Measurements from ENCODE around the gene BCL6.

Gene BCL6

GRCh38 chr3:187679638-187680396, 65.5 kb downstream of the BCL6 start:
- no peak overlapping the region for H3K4me3 ChIP-seq (IDR thresholded peaks at IDR 0.05; ENCODE audit: insufficient read depth, low read depth, low read length)
- no peak overlapping the region for H3K27ac ChIP-seq
- H3K79me2 ChIP-seq (ENCODE audit: insufficient read depth, low read depth): no peaks in the 10 kb centered on the region
- no peaks in the 10 kb centered on the region for H4K20me1 ChIP-seq (ENCODE audit: insufficient read depth)
- H3K36me3 ChIP-seq (ENCODE audit: insufficient read depth): no peaks in the 10 kb centered on the region
- TF ChIP-seq, protein P1, sequence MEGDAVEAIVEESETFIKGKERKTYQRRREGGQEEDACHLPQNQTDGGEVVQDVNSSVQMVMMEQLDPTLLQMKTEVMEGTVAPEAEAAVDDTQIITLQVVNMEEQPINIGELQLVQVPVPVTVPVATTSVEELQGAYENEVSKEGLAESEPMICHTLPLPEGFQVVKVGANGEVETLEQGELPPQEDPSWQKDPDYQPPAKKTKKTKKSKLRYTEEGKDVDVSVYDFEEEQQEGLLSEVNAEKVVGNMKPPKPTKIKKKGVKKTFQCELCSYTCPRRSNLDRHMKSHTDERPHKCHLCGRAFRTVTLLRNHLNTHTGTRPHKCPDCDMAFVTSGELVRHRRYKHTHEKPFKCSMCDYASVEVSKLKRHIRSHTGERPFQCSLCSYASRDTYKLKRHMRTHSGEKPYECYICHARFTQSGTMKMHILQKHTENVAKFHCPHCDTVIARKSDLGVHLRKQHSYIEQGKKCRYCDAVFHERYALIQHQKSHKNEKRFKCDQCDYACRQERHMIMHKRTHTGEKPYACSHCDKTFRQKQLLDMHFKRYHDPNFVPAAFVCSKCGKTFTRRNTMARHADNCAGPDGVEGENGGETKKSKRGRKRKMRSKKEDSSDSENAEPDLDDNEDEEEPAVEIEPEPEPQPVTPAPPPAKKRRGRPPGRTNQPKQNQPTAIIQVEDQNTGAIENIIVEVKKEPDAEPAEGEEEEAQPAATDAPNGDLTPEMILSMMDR (conservative IDR thresholded peaks at IDR 0.05; ENCODE audit: low read depth, low read length): peak; percentile 95
- H3K4me2 ChIP-seq: no peak overlapping the region
- no peak overlapping the region for H3K9ac ChIP-seq
- H2AFZ ChIP-seq (ENCODE audit: low read depth): no peak overlapping the region
- H3K4me1 ChIP-seq (ENCODE audit: low read depth, poor library complexity, severe bottlenecking): peaks cover 7% of the 10 kb centered on the region
- no peaks in the 10 kb centered on the region for H3K27me3 ChIP-seq (ENCODE audit: insufficient read depth, low read depth)

- Histone ChIP-seq H3K4me1 (ENCODE audit: low read depth, poor library complexity, severe bottlenecking) (peaks cover 5% of the 10 kb centered on the region), H2AFZ (ENCODE audit: low read depth) (no peak overlapping the region), H3K9ac (no peak overlapping the region), H3K36me3 (ENCODE audit: insufficient read depth) (no peaks in the 10 kb centered on the region), H3K4me3 (IDR thresholded peaks at IDR 0.05; ENCODE audit: insufficient read depth, low read depth, low read length) (no peak overlapping the region), H3K79me2 (ENCODE audit: insufficient read depth, low read depth) (no peaks in the 10 kb centered on the region), H3K27me3 (ENCODE audit: insufficient read depth, low read depth) (no peaks in the 10 kb centered on the region), H4K20me1 (ENCODE audit: insufficient read depth) (no peaks in the 10 kb centered on the region), H3K27ac (no peak overlapping the region), H3K4me2 (no peak overlapping the region)
- TF ChIP-seq, protein P1 (conservative IDR thresholded peaks at IDR 0.05; ENCODE audit: low read depth, low read length): peak; percentile 58
These were observed 66.5 kb downstream of the BCL6 start for GRCh38 chr3:187678726-187679268.

GRCh38 chr3:187677604-187678003, 67.7 kb downstream of the BCL6 start:
- H4K20me1 ChIP-seq (ENCODE audit: insufficient read depth): no peaks in the 10 kb centered on the region
- no peak overlapping the region for H3K4me3 ChIP-seq (IDR thresholded peaks at IDR 0.05; ENCODE audit: insufficient read depth, low read depth, low read length)
- TF ChIP-seq, protein P1 (conservative IDR thresholded peaks at IDR 0.05; ENCODE audit: low read depth, low read length): no peak
- H3K4me1 ChIP-seq (ENCODE audit: low read depth, poor library complexity, severe bottlenecking): peaks cover 5% of the 10 kb centered on the region
- no peak overlapping the region for H3K4me2 ChIP-seq
- H3K79me2 ChIP-seq (ENCODE audit: insufficient read depth, low read depth): no peaks in the 10 kb centered on the region
- H3K27ac ChIP-seq: no peak overlapping the region
- H2AFZ ChIP-seq (ENCODE audit: low read depth): no peak overlapping the region
- H3K27me3 ChIP-seq (ENCODE audit: insufficient read depth, low read depth): no peaks in the 10 kb centered on the region
- no peaks in the 10 kb centered on the region for H3K36me3 ChIP-seq (ENCODE audit: insufficient read depth)
- H3K9ac ChIP-seq: no peak overlapping the region

GRCh38 chr3:187673012-187673411, 72.3 kb downstream of the BCL6 start:
- Histone ChIP-seq H2AFZ (ENCODE audit: low read depth) (no peak overlapping the region), H3K27ac (no peak overlapping the region), H4K20me1 (ENCODE audit: insufficient read depth) (no peaks in the 10 kb centered on the region), H3K36me3 (ENCODE audit: insufficient read depth) (no peaks in the 10 kb centered on the region), H3K27me3 (ENCODE audit: insufficient read depth, low read depth) (no peaks in the 10 kb centered on the region), H3K4me3 (IDR thresholded peaks at IDR 0.05; ENCODE audit: insufficient read depth, low read depth, low read length) (no peak overlapping the region), H3K4me1 (ENCODE audit: low read depth, poor library complexity, severe bottlenecking) (no peaks in the 10 kb centered on the region), H3K79me2 (ENCODE audit: insufficient read depth, low read depth) (no peaks in the 10 kb centered on the region), H3K9ac (no peak overlapping the region), H3K4me2 (no peak overlapping the region)
- TF ChIP-seq, protein P1 (conservative IDR thresholded peaks at IDR 0.05; ENCODE audit: low read depth, low read length): no peak
